ENCODE results near the gene KCNQ1.

DNA sequence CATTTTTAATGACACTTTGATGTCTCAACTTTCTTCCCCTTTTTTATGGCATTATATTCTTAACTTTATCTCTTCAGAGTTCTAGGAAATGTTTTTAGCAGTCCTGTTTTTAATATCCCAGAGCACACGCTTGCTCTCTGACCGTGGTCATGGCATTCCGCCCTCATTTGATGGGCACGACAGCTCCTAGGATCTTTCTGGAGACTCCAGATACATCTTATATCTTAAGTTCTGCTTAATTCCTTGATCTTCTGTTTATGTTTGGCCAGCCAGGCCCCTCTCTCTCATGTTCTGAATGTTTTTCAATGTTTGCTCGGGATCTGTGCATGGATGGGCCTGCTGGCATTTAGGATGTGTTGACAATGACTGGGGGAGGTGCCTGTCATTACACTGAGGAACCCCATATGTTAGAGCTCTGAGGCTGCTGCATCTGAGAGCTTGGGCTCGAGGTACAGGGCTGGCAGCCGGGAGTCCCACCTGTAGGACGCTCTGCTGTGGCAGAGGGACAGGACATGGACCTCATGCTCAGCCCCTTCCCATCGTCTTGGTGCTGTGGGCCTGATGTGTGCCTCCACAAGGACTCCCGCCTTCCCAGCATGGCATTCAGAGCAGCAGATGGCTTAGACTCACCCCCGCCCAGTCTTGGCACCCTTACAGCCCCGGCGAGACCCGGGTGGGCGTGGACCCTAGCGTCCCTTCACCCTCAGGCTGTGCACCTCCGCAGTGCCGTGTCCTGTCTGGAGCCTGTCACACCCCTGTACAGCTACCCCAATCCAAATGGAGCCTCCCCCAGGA is 365.8 kb downstream of the KCNQ1 start:
- TF ChIP-seq, protein P1, sequence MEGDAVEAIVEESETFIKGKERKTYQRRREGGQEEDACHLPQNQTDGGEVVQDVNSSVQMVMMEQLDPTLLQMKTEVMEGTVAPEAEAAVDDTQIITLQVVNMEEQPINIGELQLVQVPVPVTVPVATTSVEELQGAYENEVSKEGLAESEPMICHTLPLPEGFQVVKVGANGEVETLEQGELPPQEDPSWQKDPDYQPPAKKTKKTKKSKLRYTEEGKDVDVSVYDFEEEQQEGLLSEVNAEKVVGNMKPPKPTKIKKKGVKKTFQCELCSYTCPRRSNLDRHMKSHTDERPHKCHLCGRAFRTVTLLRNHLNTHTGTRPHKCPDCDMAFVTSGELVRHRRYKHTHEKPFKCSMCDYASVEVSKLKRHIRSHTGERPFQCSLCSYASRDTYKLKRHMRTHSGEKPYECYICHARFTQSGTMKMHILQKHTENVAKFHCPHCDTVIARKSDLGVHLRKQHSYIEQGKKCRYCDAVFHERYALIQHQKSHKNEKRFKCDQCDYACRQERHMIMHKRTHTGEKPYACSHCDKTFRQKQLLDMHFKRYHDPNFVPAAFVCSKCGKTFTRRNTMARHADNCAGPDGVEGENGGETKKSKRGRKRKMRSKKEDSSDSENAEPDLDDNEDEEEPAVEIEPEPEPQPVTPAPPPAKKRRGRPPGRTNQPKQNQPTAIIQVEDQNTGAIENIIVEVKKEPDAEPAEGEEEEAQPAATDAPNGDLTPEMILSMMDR (IDR thresholded peaks at IDR 0.05): no peak
- TF ChIP-seq POLR2AphosphoS5 (IDR thresholded peaks at IDR 0.05) (no peak), POLR2A (IDR thresholded peaks at IDR 0.05) (no peak), EP300 (IDR thresholded peaks at IDR 0.05) (no peak)

Measured in upper lobe of left lung (tissue), 4 donors.